Suppressor macrophage treated with lipopolysaccharide for 4 hours (primary cell): ENCODE results near the gene GALNT2.

Experiments used
- DNase-seq: peaks from one replicate; pipeline ENCODE4 v3.0.0-alpha.2; 2020

Gene GALNT2

DNA sequence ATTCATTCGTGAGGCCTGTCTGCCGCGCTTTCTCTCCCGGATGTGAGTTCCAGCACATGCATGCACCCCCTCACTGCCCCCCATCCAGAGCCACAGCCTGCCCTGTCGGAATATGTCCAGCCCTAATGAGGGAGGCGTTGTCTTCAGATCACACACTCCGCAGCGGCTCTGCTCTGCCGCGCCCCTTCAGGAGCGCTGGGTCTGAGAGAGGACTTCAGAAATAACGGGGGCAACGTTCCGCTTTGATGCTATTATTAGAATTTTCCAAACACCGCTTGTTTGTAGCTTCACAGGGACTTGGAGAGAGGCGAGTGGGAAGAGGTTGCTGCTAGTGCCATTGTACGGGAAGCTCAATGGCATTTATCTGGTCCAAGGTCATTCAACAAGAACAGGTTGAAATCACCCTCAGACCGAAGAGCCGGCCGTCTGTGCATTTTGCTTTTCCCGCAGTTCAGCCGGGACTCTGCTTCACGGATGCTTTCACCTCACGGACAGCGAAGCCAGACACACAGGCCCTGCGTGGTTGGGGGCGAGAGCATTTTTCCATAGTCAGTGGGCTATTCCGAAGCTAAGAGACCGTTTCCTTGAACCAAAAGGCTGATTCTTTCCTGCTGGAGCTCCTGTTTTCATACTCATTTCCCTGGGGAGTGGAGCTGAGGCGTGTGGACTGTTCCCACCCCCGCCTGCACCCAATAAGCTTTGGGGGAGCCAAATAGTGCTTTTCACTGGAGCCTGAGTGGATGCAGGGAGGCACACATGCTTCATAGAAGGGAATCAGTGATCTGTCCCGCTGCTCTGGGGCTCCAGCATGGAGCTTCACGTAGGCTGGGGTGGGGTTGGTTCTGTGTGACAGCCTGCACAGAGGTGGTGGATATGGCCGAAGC, 69.7 kb downstream of the GALNT2 start:
- no peak for DNase-seq

GRCh38 chr1:230137337-230137815, 70.3 kb downstream of the GALNT2 start:
- no peak for DNase-seq

- DNase-seq: no peak
These were observed 71.7 kb downstream of the GALNT2 start for GRCh38 chr1:230138561-230139239.

DNA sequence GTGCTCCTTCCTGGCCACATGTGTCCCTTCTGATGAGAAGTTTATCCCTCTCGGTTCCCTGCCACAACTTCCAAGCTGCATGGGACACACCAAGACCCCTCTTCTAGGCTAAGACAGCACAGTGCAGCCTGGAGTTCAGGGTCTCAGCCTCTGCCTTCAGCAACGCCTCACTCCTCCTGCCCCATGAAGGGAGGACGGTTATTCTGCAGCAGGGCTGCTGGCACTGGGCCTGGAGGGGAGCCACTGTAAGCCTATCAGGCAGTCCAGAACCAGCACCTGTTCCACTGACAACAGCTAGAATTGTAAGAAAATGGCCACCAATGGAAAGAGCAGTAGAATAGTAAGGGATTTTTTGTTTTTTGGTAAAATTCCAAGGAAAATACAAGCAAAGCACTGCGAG, 72.3 kb downstream of the GALNT2 start:
- DNase-seq: no peak

- no peak for DNase-seq
These were observed 72.7 kb downstream of the GALNT2 start for GRCh38 chr1:230139741-230140140.

DNA sequence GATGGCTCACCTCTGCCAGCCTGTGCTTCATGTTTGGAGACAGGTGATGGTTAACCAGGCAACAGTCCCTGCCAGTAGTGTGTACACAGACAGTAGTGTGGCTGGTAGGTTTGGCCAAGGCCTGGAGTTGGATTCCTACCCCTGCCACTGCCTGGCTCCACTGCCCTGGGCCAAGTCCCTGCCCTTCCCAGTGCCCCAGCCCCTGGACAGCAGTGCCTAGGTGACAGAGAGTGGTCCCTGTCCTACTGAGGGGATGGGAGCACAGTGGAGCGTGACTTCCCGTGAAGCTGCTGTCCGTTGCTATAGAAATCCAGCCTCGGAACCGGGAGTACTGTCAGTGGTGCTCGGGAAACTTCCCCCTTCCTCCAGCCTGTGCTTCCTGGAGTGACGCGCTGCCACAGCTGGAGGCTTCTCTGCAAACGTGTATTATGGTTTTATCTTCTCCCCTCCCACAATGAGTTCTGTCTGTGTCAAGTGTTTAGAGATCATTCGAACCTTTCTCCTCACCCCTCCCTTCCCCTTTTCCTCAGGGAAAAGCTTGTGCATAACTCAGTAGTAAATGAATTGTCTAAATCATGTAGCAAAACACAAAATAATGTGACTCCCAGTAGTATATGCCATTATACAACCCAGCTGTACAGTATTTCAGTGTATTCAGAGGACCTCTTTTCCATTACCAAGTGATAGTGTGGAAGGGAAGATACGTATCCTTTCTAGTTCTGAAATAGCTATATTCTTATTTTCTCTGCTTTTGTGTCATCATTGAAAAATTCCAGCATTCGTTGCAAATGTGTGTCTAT, 73.4 kb downstream of the GALNT2 start:
- no peak for DNase-seq

GRCh38 chr1:230141021-230141648, 74.1 kb downstream of the GALNT2 start:
- DNase-seq: no peak

GRCh38 chr1:230141797-230142607, 75.0 kb downstream of the GALNT2 start:
- DNase-seq: no peak

DNA sequence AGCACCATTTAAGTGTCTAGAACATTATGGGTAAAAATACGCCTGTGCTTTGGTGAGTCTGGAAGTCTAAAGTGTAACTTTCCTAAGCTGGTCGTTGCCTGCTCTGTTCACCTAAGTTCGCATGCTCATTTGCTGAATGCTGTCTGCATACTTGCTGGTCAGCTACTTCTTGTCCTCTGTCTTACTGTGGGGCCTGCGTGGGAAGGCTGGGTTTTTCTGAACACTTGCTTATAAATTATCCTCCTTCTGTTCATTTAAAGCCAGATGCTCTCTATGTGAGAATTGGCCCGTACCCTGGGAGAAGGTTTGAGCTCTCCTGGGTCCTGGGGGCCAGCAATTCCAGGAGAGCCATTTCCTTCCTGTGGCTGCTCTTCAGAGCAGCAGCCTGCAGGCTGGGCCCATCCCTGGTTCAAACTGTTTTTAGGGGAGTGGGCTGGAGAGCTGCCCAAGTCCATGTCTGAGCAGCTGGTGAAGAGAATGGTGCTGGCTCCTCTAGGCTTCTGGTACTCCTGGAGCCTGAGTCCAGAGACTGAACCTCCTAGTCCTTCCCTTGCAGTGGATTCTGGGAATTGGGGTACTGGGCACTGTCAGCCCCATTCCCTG, 75.7 kb downstream of the GALNT2 start:
- DNase-seq: no peak

DNA sequence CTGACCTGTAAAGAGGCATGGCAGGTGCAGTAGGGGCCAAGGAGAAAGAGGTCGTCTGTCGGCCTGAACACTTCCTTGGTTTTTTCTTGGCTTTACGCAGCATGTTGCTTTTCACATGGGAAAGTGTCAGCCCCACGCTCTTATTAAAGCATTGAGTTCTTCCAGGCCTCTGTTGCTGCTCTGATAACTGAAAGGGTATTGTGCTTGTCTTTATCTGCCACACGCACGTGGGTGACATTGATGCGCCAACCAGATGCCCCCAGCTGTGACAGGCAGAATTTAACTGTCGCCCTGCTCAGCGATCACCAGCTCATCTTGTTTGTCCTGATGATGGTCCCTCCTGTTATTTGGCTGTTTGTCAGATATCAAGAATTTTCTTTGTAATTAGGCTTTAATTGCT, 76.5 kb downstream of the GALNT2 start:
- DNase-seq: no peak

DNA sequence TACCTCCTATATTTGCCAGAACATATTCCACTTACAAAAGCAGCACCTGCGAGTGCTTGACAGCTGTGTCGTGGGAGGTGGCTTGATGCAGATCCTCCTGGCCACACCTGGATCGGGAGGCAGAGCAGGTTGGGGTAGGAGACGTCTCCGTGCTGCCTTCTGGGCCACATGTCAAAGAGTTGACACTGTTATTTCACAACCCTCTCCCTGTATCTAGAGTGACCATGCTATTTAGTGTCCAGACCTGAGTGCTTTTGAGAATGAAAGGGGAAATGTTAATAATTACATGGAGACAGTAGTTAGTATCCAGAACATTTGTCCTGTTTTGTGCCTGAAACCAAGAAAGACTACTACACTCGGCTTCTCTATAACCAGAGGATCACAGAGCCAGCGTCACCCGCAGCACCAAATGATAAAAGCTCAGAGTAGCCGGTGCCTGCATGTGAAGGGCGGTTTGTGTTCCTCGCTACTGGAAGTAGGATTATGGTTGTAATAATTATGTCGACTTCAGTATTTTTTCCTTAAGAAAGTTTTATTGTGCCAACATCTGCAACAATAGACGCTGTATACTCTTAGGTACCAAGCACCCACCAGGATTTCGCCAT, 77.1 kb downstream of the GALNT2 start:
- no peak for DNase-seq

DNA sequence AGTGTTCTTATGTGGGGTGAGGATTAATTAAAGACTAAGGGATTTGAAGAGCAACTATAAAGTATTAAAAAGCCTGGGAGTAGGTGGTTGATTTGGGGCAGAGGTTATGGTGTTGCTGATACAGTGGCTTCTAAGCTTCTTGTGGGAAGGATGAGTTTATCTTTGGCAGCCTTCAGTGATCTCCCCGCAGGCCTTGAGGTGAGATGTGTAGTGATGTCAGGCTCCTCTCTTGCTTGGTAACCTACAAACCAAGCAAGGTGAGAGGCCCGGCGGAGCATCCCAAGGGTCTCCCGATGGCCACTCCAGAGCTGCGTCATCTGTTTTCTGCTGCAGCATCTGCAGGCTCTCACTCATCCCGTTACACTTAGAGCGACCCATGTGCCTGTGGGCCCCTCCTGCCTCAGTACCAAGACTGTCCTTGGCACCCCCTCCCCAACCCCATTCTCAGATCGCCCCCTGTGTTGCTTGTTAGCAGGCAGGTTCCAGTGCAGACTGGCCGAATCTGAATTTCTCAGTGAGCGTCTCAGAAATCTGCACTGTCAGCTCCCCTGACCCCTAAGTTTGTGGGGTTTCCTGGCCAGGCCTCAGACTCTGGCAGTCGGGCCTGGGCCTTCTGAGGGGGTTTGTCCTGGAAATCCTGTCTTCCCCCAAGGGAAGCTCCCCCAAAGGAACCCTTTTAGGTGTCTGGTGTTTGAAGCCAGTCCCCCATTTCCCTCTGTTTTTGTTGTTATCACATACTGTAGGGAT, 77.9 kb downstream of the GALNT2 start:
- DNase-seq: no peak

DNA sequence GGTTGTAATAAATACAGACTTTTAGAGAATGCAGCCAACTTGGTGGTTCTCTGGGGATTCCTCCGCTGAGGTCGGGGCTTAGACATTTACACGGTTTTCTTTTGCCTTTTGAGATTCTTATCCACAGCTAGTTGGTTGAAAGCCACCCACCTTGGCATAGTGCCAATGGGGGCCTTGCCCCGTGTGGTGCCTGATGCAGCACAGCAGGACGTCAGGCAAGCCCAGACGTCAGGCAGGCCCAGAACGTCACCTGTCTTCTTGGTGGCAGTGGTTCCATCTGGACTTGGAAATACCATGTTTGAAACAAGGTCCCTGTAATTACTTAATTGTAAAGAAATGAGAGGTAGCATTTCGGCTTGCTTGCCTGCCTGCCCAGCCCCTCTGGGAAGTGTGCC, 78.5 kb downstream of the GALNT2 start:
- no peak for DNase-seq

- DNase-seq: peak; percentile 75
These were observed 79.0 kb downstream of the GALNT2 start for GRCh38 chr1:230145953-230146476.

DNA sequence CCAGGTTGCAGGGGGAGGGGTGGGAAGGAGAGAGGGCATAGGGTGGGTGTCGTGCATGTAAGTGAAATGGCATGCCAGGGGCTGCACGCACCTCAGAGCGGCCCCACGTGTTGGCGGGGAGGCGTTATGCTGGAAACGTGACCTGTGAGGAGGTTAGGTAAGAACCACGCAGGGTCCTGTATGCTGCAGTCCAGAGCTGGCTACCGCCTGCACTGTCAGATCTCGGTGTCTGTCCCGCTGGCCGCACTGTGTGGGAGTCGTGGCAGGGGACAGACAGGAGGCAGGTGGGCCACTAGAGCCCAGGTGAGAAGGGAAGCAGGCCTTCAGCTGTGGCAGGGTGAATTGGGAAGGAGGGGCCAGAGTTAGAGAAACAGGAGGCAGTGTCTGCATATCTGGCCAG, 79.7 kb downstream of the GALNT2 start:
- no peak for DNase-seq

DNA sequence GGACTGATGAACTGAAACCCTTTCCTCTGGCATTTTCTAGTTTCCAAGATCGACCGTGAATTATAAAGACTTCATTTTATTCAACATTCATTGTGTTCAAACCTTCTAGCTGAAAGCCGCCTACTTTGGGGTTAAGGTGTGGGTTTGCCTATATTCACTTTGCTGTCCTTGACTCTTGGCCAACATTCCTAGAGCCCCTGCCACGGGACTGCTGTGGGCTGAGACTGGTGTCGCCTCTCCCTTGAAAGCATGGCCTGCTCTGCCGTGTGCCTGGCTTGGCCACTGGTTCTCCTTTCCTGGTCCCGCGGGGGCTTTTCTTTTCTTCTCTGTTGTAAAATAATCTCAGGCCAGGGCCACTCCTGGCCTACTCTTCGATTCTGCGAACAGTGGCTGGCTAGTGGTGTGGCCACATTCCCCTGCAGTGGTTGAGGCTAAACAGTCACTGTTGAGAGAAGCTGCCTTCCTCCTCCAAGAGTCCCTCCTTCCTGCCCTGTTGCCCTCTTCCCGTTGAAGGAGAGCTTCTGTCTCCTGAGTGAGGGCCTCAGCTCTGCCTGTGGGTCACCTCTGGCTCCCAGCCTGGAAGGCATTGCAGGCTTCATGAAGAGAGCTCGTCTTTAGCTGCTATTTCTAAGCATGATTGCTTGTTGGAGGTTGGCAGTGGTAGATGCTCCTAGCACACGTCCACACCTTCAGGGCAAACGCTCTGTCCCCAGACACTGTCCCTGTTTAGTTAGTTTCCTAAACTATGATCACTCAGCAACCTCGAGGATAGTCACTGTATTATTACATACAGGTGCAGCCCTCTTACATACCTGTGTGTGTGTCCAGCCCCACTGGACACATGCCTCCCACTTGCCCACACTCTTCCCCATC, 80.5 kb downstream of the GALNT2 start:
- no peak for DNase-seq

GRCh38 chr1:230148126-230148652, 81.2 kb downstream of the GALNT2 start:
- no peak for DNase-seq

DNA sequence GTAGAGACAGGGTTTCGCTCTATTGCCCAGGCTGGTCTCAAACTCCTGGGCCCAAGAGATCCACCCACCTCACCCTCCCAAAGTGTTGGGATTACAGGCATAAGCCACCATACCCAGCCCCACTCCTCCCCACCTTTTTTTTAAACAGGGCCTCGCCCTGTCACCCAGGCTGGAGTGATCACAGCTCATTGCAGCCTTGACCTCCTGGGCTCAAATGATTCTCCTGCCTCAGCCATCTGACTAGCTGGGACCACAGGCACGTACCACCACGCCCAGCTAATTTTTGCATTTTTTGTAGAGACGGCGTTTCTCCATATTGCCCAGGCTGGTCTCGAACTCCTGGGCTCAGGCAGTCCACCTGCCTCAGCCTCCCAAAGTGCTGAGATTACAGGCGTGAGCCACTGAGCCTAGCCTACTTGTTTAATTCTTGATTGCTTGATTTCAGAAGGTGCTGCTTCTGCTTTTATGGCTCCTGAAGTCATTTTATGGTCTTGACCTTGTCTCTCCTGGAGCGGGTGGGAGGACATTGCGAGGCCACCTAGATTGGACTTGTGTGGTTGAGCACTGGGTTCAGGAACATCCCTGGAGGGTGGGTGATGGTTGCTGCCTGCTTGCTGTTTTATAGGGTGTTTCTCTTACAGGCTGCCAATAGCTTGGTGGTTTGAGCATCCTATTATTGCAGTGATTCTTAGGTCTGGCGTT, 81.9 kb downstream of the GALNT2 start:
- no peak for DNase-seq
